Ectodermal cell (in vitro differentiated cells): ENCODE data around the gene BANF1. TPM values are rescaled to one million over a fixed set of nuclear protein-coding genes. Genes with fewer than 3 reads are reported as not detected.

ENCODE experiments used
- H3K27ac ChIP-seq: 2 replicates; pipeline ENCODE4 v1.7.0; 2013; ENCODE audit warnings: mild to moderate bottlenecking, low read depth, low read length; ENCODE audit not compliant: insufficient read depth, poor library complexity, severe bottlenecking
- H3K27me3 ChIP-seq: 2 replicates; pipeline ENCODE4 v1.7.0; 2013; ENCODE audit warnings: mild to moderate bottlenecking, low read length; ENCODE audit not compliant: insufficient read depth, control insufficient read depth, poor library complexity, severe bottlenecking
- H3K36me3 ChIP-seq: one replicate; pipeline ENCODE4 v1.7.0; 2013; ENCODE audit warnings: low read length; ENCODE audit not compliant: control insufficient read depth, insufficient read depth
- H3K4me1 ChIP-seq: one replicate; pipeline ENCODE4 v1.7.0; 2013; ENCODE audit warnings: low read length; ENCODE audit not compliant: control insufficient read depth, insufficient read depth
- H3K4me3 ChIP-seq: 2 replicates; pipeline ENCODE4 v1.7.0; 2013; ENCODE audit warnings: low read depth, low read length, control low read depth; ENCODE audit not compliant: insufficient read depth
- H3K9me3 ChIP-seq: 2 replicates; pipeline ENCODE4 v1.7.0; 2013; ENCODE audit warnings: mild to moderate bottlenecking, low read length, moderate library complexity; ENCODE audit not compliant: control insufficient read depth
- WGBS, 2 experiments: methylation state at CpG; one replicate each; pipeline ENCODE4 v1.1.7; 2013; ENCODE audit warnings: missing lambda C conversion rate in 2 of 2; 5-methylcytosine and 5-hydroxymethylcytosine counted together
- polyA plus RNA-seq, 4 experiments: library from polyadenylated mRNA; stranded (reverse); fragments of 50-300 nt; gene quantifications; one replicate each; pipeline ENCODE4 v1.2.3, GENCODE V29; 2013

BANF1 gene
- polyA plus RNA-seq (2013, experiment 1 of 4): 325 TPM
- polyA plus RNA-seq (2013, experiment 2 of 4): 296 TPM
- polyA plus RNA-seq (2013, experiment 3 of 4): 189 TPM
- polyA plus RNA-seq (2013, experiment 4 of 4): 229 TPM

GRCh38 chr11:66001942-66002647 is at the start of gene BANF1, which contains the start of gene EIF1AD:
Gene BANF1, plus strand, starts transcription at chr11:66002503. Its CDS starts 748 bp downstream, at chr11:66003251.
Gene EIF1AD, minus strand, starts transcription at chr11:66002157. Its CDS starts 1,768 bp downstream, at chr11:66000389.
- Histone ChIP-seq H3K36me3 (peaks cover 38% of the 10 kb centered on the region), H3K9me3 (no peaks in the 10 kb centered on the region), H3K27ac (peak within 1 kb of the TSS; percentile 96), H3K4me3 (peak within 1 kb of the TSS; percentile 96), H3K4me1 (peaks cover 4% of the 10 kb centered on the region), H3K27me3 (no peaks in the 10 kb centered on the region)
- WGBS, 2 experiments: 0% methylated on average over 55 of the region's 55 CpGs

- WGBS, 2 experiments: 95 to 96% methylated on average over 20 of the region's 20 CpGs
- no peaks in the 10 kb centered on the region for H3K4me1 ChIP-seq
Measured at GRCh38 chr11:65953471-65953870, 48.8 kb upstream of the BANF1 start.

GRCh38 chr11:65954771-65955170 is 47.5 kb upstream of the BANF1 start:
- no peaks in the 10 kb centered on the region for H3K9me3 ChIP-seq
- 92 to 93% methylated on average over 8 of the region's 8 CpGs for WGBS, 2 experiments
- no peak overlapping the region for H3K27ac ChIP-seq
- no peaks in the 10 kb centered on the region for H3K27me3 ChIP-seq
- no peaks in the 10 kb centered on the region for H3K36me3 ChIP-seq
- H3K4me1 ChIP-seq: no peaks in the 10 kb centered on the region
- no peak overlapping the region for H3K4me3 ChIP-seq

More at GRCh38 chr11:65953471-65953870, 48.8 kb upstream of the BANF1 start:
- Histone ChIP-seq H3K36me3 (no peaks in the 10 kb centered on the region), H3K9me3 (no peaks in the 10 kb centered on the region), H3K27ac (no peak overlapping the region), H3K27me3 (no peaks in the 10 kb centered on the region), H3K4me3 (no peak overlapping the region)

- 72 to 82% methylated on average over 4 of the region's 4 CpGs for WGBS, 2 experiments
Measured at GRCh38 chr11:65958291-65958690, 44.0 kb upstream of the BANF1 start.

GRCh38 chr11:65958774-65959420 is 43.4 kb upstream of the BANF1 start:
- 85 to 87% methylated on average over 17 of the region's 17 CpGs for WGBS, 2 experiments
- no peaks in the 10 kb centered on the region for H3K27me3 ChIP-seq
- no peak overlapping the region for H3K4me3 ChIP-seq

More at GRCh38 chr11:65958291-65958690, 44.0 kb upstream of the BANF1 start:
- no peak overlapping the region for H3K4me3 ChIP-seq
- H3K9me3 ChIP-seq: no peaks in the 10 kb centered on the region
- H3K4me1 ChIP-seq: peaks cover 9% of the 10 kb centered on the region
- H3K27ac ChIP-seq: no peak overlapping the region
- no peaks in the 10 kb centered on the region for H3K27me3 ChIP-seq
- H3K36me3 ChIP-seq: no peaks in the 10 kb centered on the region

GRCh38 chr11:65960824-65961266 is 41.5 kb upstream of the BANF1 start:
- Histone ChIP-seq H3K27ac (peak overlapping the region; percentile 82), H3K27me3 (no peaks in the 10 kb centered on the region), H3K4me3 (peak overlapping the region; percentile 92), H3K9me3 (no peaks in the 10 kb centered on the region), H3K4me1 (peaks cover 9% of the 10 kb centered on the region), H3K36me3 (peaks cover 18% of the 10 kb centered on the region)
- WGBS, 2 experiments: 63 to 66% methylated on average over 16 of the region's 16 CpGs

More at GRCh38 chr11:65958774-65959420, 43.4 kb upstream of the BANF1 start:
- Histone ChIP-seq H3K4me1 (peaks cover 9% of the 10 kb centered on the region), H3K9me3 (no peaks in the 10 kb centered on the region), H3K27ac (no peak overlapping the region), H3K36me3 (no peaks in the 10 kb centered on the region)

GRCh38 chr11:65961267-65962140 is 40.8 kb upstream of the BANF1 start, which contains the start of gene SART1:
Gene SART1, plus strand, starts transcription at chr11:65961734. Its CDS starts 47 bp downstream, at chr11:65961781.
- Histone ChIP-seq H3K9me3 (no peaks in the 10 kb centered on the region), H3K27me3 (no peaks in the 10 kb centered on the region), H3K36me3 (peaks cover 24% of the 10 kb centered on the region), H3K4me1 (peaks cover 9% of the 10 kb centered on the region), H3K4me3 (peak within 1 kb of the TSS; percentile 92), H3K27ac (peak within 1 kb of the TSS; percentile 82)
- WGBS, 2 experiments: 1% methylated on average over 97 of the region's 97 CpGs

GRCh38 chr11:65962141-65962564 is 40.1 kb upstream of the BANF1 start:
- peaks cover 9% of the 10 kb centered on the region for H3K4me1 ChIP-seq
- whole genome bisulfite sequencing, 2 experiments: 11 to 12% methylated on average over 13 of the region's 13 CpGs

GRCh38 chr11:65964906-65965305 is 37.4 kb upstream of the BANF1 start:
- H3K4me3 ChIP-seq: no peak overlapping the region
- H3K27me3 ChIP-seq: no peaks in the 10 kb centered on the region
- H3K36me3 ChIP-seq: peaks cover 46% of the 10 kb centered on the region
- no peaks in the 10 kb centered on the region for H3K9me3 ChIP-seq
- H3K4me1 ChIP-seq: peaks cover 9% of the 10 kb centered on the region
- no peak overlapping the region for H3K27ac ChIP-seq
- 90 to 91% methylated on average over 10 of the region's 10 CpGs for WGBS, 2 experiments

More at GRCh38 chr11:65962141-65962564, 40.1 kb upstream of the BANF1 start:
- no peaks in the 10 kb centered on the region for H3K9me3 ChIP-seq
- H3K4me3 ChIP-seq: peak overlapping the region; percentile 92
- no peaks in the 10 kb centered on the region for H3K27me3 ChIP-seq
- H3K27ac ChIP-seq: no peak overlapping the region
- peaks cover 31% of the 10 kb centered on the region for H3K36me3 ChIP-seq
